ENCODE measurements around the gene RAVER1. TPM values are rescaled to one million over a fixed set of nuclear protein-coding genes. Genes with fewer than 3 reads are reported as not detected.
"Not testable (repeated sequence)": the region's sequence is repeated elsewhere in the genome, so short reads cannot be mapped to it uniquely, and the experiment has no call there.

Gene RAVER1, protein sequence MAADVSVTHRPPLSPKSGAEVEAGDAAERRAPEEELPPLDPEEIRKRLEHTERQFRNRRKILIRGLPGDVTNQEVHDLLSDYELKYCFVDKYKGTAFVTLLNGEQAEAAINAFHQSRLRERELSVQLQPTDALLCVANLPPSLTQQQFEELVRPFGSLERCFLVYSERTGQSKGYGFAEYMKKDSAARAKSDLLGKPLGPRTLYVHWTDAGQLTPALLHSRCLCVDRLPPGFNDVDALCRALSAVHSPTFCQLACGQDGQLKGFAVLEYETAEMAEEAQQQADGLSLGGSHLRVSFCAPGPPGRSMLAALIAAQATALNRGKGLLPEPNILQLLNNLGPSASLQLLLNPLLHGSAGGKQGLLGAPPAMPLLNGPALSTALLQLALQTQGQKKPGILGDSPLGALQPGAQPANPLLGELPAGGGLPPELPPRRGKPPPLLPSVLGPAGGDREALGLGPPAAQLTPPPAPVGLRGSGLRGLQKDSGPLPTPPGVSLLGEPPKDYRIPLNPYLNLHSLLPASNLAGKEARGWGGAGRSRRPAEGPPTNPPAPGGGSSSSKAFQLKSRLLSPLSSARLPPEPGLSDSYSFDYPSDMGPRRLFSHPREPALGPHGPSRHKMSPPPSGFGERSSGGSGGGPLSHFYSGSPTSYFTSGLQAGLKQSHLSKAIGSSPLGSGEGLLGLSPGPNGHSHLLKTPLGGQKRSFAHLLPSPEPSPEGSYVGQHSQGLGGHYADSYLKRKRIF
- 10 to 100 TPM; 12.4 to 23.9 (median 15.8) TPM for total RNA-seq

DNA sequence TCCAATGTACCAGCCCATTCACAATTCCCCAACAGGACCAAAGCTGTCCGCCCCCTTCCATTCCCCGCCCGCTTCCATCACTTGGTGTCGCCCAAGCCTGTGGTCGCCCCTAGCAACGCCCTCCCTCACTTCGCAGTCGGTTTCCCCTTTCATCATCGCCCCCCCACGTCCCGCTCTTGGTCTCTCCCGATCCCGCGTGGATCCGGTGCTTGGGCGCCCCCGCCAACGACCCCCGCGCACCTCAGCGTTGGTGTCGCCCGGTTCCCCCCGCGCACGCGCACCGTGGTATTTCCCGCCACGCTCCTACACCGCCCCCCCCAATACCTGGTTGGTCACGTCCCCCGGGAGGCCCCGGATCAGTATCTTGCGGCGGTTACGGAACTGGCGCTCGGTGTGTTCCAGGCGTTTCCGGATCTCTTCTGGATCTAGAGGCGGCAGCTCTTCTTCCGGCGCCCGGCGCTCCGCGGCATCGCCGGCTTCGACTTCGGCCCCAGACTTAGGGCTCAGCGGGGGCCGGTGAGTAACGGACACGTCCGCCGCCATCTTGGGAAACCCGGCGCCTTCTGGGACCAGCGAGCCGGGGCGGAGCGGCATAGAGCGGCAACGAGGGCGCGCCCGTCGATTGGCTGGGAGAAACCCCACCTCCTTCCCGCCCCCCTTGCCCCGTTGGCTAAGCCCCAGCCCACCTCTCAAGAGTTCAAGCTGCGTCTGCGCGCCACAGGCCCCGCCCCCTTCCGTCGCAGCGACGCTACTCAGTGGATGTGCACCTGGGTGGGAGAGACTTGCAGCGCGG lies at the start of gene RAVER1:
Gene RAVER1, minus strand, starts transcription at position 565 of the 793 bp plus-strand sequence. Its CDS starts 22 bp downstream, at position 543.
- ATAC-seq (ENCODE audit: low FRiP score) (peak; percentile 95), DNase-seq (ENCODE audit: low spot score) (peak; percentile 84)
- TF ChIP-seq, protein P1, sequence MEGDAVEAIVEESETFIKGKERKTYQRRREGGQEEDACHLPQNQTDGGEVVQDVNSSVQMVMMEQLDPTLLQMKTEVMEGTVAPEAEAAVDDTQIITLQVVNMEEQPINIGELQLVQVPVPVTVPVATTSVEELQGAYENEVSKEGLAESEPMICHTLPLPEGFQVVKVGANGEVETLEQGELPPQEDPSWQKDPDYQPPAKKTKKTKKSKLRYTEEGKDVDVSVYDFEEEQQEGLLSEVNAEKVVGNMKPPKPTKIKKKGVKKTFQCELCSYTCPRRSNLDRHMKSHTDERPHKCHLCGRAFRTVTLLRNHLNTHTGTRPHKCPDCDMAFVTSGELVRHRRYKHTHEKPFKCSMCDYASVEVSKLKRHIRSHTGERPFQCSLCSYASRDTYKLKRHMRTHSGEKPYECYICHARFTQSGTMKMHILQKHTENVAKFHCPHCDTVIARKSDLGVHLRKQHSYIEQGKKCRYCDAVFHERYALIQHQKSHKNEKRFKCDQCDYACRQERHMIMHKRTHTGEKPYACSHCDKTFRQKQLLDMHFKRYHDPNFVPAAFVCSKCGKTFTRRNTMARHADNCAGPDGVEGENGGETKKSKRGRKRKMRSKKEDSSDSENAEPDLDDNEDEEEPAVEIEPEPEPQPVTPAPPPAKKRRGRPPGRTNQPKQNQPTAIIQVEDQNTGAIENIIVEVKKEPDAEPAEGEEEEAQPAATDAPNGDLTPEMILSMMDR (IDR thresholded peaks at IDR 0.05): no peak

DNA sequence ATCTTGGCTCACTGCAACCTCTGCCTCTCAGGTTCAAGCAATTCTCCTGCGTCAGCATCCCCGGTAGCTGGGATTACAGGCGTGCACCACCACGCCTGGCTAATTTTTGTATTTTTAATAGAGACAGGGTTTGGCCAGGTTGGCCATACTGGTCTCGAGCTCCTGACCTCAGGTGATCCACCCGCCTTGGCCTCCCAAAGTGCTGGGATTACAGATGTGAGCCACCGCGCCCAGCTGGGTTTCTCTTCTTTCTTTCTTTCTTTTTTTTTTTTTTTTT lies 49.8 kb upstream of the RAVER1 start:
- ATAC-seq (ENCODE audit: low FRiP score); DNase-seq (ENCODE audit: low spot score): not testable (repeated sequence)

DNA sequence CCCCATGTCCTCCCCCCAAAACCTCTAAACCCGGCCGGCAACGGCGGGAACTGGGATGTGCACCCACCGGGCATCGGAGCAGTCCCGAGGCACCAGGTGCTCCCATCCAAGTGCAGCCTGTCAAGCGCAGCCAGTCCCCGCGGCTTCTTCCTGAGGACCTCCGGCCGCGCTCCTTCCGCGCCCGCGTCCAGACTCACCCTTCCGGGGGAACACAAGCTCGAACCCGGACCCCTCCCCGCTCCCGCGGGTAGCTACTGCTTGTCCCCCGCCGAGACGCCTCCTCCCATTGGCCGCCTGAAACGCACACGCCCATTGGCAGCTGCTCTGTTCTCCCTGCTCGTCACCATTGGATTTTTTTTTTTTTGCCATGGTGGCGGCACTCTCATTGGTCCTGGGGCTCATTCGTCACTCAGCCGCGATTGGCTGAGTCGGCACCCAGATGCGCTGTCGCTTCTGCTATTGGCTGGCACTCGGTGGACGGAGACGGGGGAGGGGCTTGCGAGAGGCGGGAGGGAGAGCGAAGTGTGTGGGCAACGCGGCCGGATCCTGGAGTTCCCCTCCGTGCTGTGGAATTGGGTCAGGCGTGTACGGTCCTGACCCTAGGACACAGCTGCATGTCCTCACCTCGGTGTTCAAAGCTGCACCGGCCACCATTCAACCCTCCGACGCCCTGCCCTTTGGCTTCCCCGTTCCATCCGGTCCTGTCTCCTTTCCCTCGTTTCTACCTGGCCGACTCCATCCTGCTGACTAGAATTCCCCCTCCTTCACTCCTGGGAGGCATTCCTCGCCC lies 47.2 kb upstream of the RAVER1 start, which contains the start of gene TYK2:
Gene TYK2, minus strand, starts transcription at position 260 of the 790 bp plus-strand sequence. CDS start 2,166 bp downstream, outside the sequence.
- TF ChIP-seq, protein P1 (IDR thresholded peaks at IDR 0.05): no peak
- peak; percentile 89 for DNase-seq (ENCODE audit: low spot score)
- ATAC-seq (ENCODE audit: low FRiP score): peak; percentile 98

DNA sequence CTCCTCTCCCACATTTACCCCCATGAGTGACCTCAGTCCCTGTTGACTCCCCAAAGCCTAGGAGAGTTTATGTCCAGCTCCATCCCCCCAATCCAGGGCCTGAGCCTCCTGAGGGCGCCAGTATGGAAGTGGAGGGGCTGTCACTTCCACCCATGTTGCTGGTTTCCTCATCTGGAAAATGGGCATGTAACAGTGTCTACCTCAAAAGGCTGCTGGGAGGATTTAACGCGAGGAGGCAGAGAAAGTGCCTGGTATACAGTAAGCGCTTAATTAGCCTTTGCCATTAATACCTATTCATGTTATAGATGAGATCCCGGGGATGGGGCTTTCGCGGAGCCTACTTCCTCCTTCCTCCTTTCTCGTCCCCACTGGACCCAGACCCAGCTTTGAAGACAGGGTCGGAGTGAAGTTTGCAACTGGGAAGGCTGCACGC lies 46.6 kb upstream of the RAVER1 start:
- DNase-seq (ENCODE audit: low spot score) (no peak), ATAC-seq (ENCODE audit: low FRiP score) (no peak)
- TF ChIP-seq, protein P1 (IDR thresholded peaks at IDR 0.05): no peak

DNA sequence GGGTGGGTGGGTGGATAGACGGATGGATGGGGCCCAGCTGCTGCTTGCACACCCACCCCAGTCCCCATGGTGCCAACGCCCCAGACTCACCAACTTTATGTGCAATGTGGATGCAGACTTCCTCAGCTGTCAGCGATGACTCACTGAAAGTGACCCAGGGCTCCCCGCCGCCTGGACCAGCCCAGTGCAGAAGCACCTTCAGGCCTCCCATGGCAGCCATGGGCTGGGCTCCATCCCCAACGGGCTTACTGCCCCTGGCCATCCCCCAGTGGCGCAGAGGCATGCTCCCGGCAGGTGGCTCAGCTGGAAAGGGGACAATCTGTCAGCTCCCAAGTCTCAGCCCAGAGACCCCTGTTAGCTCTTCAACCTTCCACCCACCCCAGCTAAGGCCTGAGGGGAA lies 44.8 kb upstream of the RAVER1 start:
- TF ChIP-seq, protein P1 (IDR thresholded peaks at IDR 0.05): no peak
- no peak for ATAC-seq (ENCODE audit: low FRiP score)
- no peak for DNase-seq (ENCODE audit: low spot score)

DNA sequence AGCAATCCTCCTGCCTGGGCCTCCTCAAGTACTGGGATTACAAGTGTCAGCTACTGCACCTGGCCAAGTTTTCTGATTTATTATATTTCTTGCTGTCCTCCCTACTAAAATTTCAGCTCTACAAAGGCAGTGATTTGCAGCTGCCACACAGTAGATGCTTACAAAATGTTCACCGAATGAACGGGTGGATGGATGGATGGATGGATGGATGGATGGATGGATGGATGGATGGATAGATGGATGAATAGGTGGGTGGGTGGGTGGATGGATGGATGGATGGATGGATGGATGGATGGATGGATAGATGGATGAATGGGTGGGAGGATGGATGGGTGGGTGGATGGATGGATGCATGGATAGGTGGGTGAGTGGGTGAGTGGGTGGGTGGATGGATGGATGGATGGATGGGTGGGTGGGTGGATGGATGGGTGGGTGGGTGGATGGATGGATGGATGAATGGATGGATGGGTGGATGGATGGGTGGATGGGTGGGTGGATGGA lies 43.9 kb upstream of the RAVER1 start:
- not testable (repeated sequence) for DNase-seq (ENCODE audit: low spot score); ATAC-seq (ENCODE audit: low FRiP score)

DNA sequence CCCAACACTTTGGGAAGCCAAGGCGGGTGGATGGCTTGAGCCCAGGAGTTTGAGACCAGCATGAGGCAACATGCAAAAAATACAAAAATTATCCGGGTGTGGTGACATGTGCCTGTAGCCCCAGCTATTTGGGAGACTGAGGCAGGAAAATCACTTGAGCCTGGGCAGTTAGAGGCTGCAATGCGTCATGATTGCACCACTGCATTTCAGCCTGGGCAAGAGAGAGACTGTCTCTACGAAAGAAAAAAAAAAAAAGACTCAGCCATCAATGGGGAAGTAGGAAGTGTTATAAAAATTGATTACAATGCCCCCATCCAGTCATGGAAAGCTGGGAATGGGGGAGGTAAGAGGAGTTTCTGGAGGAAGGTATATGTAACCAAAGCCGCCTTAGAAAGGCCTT lies 41.6 kb upstream of the RAVER1 start:
- TF ChIP-seq, protein P1 (IDR thresholded peaks at IDR 0.05): no peak
- no peak for DNase-seq (ENCODE audit: low spot score)
- ATAC-seq (ENCODE audit: low FRiP score): no peak

Measured in omental fat pad (tissue), 4 donors.